Esophagus muscularis mucosa (tissue), 4 donors: ENCODE measurements around the gene SF3B1. TPM values are rescaled to one million over a fixed set of nuclear protein-coding genes. Genes with fewer than 3 reads are reported as not detected.

Source experiments
- DNase-seq: peaks from one replicate; pipeline ENCODE4 v3.0.0-alpha.2; 2017; ENCODE audit errors: extremely low spot score
- H3K27ac ChIP-seq, 4 donors: fragments of 200-600 bp; sonication (generic); replicated peaks in 1 of 4; 1 replicate in 3 of 4; 2 replicates in 1 of 4; pipeline ENCODE4 v1.5.1; 2016 to 2019; ENCODE audit warnings: mild to moderate bottlenecking in 1 of 4
- H3K27me3 ChIP-seq, 4 donors: fragments of 200-600 bp; sonication (generic); one replicate each; pipeline versions ENCODE4 v1.5.1 to v1.6.0; 2016 to 2019
- H3K36me3 ChIP-seq, 4 donors: fragments of 200-600 bp; sonication (generic); one replicate each; pipeline ENCODE4 v1.5.1; 2016 to 2019
- H3K4me1 ChIP-seq, 4 donors: fragments of 200-600 bp; sonication (generic); one replicate each; pipeline ENCODE4 v1.5.1; 2016 to 2019
- H3K4me3 ChIP-seq, 4 donors: fragments of 200-600 bp; sonication (generic); 1 replicate in 2 of 4; 2 replicates in 2 of 4; pipeline ENCODE4 v1.5.1; 2016 to 2019; ENCODE audit warnings: mild to moderate bottlenecking in 4 of 4, moderate library complexity in 1 of 4
- H3K9me3 ChIP-seq, 4 donors: fragments of 200-600 bp; sonication (generic); 1 replicate in 3 of 4; 2 replicates in 1 of 4; pipeline ENCODE4 v1.5.1; 2016 to 2019
- EP300 ChIP-seq: sonication (generic); formaldehyde crosslinking; IDR thresholded peaks from one replicate; pipeline ENCODE4 v1.6.1; 2017; ENCODE audit warnings: antibody characterized with exemption
- POLR2A ChIP-seq: fragments of 450-650 bp; IDR thresholded peaks from one replicate; pipeline ENCODE4 v1.6.1; 2017; ENCODE audit warnings: antibody characterized with exemption, moderate library complexity, mild to moderate bottlenecking, low read depth
- POLR2AphosphoS5 ChIP-seq, 2 donors: sonication (generic); formaldehyde crosslinking; IDR thresholded peaks; one replicate each; pipeline ENCODE4 v1.6.1; 2017; ENCODE audit warnings: antibody characterized with exemption in 2 of 2
- WGBS: methylation state at CpG from one replicate; pipeline ENCODE4 v1.1.5; 2018; 5-methylcytosine and 5-hydroxymethylcytosine counted together
- intact Hi-C: fragments of 100-400 bp; cut with DNase I; formaldehyde crosslinking; loops from one replicate; pipeline ENCODE4 v1.15.1; 2023
- total RNA-seq, 4 donors: library from RNA; depleted of rRNA; stranded (reverse); fragments of >200 nt; gene quantifications; one replicate each; pipeline versions ENCODE4 v1.1.0 to v1.2.1, GENCODE V29; 2016
- TF ChIP-seq, protein P1 (sequence below), 3 experiments: fragments of 200-600 bp in 2 of 3; fragments of 450-650 bp in 1 of 3; sonication (generic) in 2 of 3; IDR thresholded peaks; one replicate each; pipeline ENCODE4 v1.5.1; 2017 to 2019; ENCODE audit warnings: antibody characterized with exemption in 3 of 3, mild to moderate bottlenecking in 2 of 3, moderate library complexity in 1 of 3

SF3B1 gene
- total RNA-seq, 4 donors from 2014 or later: 91.5 to 223 (median 130) TPM

DNA sequence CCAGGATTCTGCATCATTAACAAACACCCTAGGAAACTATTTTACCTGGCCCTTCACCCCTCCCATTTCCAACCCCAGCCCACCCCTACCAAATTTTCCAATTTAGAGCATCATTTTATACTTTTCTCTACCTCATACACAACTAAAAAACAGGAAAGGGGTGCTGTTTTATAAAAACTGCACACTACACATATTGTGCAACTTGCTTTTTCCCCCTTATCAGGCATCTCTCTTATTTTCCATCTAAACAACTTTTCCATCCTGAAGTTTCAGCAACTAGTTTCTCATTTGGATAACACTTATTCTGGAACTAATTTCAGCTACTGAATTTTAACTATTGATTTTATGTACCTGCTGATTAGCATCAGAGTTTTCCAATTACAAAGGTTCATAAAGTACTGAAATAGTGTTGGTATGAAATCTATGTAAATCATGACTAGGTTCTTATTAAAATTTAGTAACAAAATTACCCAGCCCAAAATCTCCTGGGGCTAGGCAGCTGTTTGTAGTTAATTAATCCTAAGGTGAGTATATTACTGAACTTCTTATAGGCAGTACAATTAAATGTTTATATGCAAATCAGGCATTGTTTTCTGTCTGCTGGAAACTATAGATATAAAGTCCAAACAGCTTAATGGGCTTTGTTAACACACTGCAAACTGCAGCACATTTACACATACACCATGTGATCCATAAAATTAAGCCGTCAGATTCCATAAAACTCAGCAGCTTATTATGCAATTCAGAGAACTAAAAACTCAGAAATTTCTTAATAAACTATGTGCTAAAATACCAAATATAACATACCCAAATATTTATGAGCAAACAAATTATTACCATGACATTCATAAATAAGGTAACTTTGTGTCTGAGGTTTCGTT lies 7.9 kb downstream of the SF3B1 start:
- Histone ChIP-seq H3K36me3 (peaks cover 0 to 25% (median 13%) of the 10 kb centered on the region in 4 donors), H3K4me1 (peaks cover 64 to 99% (median 96%) of the 10 kb centered on the region in 4 donors), H3K9me3 (no peaks in the 10 kb centered on the region), H3K27ac (no peak overlapping the region), H3K4me3 (no peak overlapping the region), H3K27me3 (no peaks in the 10 kb centered on the region)
- WGBS: 68% methylated on average over 2 of the region's 2 CpGs
- intact Hi-C loops: no loop called here
- DNase-seq: no peak
- TF ChIP-seq POLR2AphosphoS5 (IDR thresholded peaks at IDR 0.05) (no peak), POLR2A (no peak), EP300 (no peak)
- TF ChIP-seq, protein P1, sequence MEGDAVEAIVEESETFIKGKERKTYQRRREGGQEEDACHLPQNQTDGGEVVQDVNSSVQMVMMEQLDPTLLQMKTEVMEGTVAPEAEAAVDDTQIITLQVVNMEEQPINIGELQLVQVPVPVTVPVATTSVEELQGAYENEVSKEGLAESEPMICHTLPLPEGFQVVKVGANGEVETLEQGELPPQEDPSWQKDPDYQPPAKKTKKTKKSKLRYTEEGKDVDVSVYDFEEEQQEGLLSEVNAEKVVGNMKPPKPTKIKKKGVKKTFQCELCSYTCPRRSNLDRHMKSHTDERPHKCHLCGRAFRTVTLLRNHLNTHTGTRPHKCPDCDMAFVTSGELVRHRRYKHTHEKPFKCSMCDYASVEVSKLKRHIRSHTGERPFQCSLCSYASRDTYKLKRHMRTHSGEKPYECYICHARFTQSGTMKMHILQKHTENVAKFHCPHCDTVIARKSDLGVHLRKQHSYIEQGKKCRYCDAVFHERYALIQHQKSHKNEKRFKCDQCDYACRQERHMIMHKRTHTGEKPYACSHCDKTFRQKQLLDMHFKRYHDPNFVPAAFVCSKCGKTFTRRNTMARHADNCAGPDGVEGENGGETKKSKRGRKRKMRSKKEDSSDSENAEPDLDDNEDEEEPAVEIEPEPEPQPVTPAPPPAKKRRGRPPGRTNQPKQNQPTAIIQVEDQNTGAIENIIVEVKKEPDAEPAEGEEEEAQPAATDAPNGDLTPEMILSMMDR (IDR thresholded peaks at IDR 0.05): no peak

DNA sequence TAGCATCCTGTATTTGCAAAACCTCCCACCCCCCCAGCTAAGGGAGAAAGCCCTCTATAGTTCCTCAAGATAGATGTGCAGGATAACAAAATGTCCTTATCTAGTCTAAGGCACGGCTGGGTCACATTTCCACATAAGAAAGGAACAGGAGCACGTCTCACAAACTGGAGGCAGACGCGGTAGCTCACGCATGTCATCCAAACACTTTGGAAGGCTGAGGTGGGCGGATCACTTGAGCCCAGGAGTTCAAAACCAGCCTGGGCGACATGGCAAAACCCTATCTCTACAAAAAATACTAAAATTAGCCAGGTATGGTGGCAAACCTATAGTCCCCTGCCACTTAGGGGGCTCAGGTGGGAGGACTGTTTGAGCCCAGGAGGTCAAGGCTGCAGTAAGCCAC lies 9.3 kb downstream of the SF3B1 start:
- H3K36me3 ChIP-seq: peaks cover 2 to 36% (median 24%) of the 10 kb centered on the region in 4 donors
- no peak overlapping the region for H3K27ac ChIP-seq
- H3K4me1 ChIP-seq: peaks cover 54 to 95% (median 87%) of the 10 kb centered on the region in 4 donors
- TF ChIP-seq, protein P1 (IDR thresholded peaks at IDR 0.05): no peak
- TF ChIP-seq POLR2AphosphoS5 (IDR thresholded peaks at IDR 0.05) (no peak), POLR2A (no peak), EP300 (no peak)
- WGBS: 41% methylated on average over 7 of the region's 7 CpGs
- intact Hi-C loops: no loop called here
- peak; percentile 47 for DNase-seq
- no peaks in the 10 kb centered on the region for H3K27me3 ChIP-seq
- no peaks in the 10 kb centered on the region for H3K9me3 ChIP-seq
- peak overlapping the region in 1 of 4 donors; percentile 2 for H3K4me3 ChIP-seq

DNA sequence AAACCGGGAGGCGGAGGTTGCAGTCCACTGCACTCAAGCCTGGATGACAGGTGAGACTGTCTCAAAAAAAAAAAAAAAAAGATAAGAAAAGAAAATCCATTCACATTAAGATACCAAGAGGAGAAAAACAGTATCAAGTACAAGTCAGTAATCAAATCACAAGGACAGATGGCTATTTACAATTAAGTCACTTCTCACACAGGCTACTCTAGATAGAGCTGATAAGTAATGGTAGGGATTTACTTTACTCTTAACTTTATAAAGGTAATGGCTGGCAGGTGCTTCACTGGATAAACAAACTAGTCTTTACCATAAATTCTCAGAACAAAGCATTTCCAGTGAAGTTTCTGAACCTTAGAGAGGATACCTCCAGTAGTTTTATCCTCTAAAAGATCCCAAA lies 11.5 kb downstream of the SF3B1 start:
- H3K9me3 ChIP-seq: no peaks in the 10 kb centered on the region
- DNase-seq: no peak
- peaks cover 25 to 52% (median 46%) of the 10 kb centered on the region in 4 donors for H3K36me3 ChIP-seq
- intact Hi-C loops: no loop called here
- no peak overlapping the region for H3K27ac ChIP-seq
- no peaks in the 10 kb centered on the region for H3K27me3 ChIP-seq
- no peak overlapping the region for H3K4me3 ChIP-seq
- WGBS: 91% methylated on average over 2 of the region's 2 CpGs
- H3K4me1 ChIP-seq: peaks cover 37 to 74% (median 66%) of the 10 kb centered on the region in 4 donors
- no peak for TF ChIP-seq POLR2A
- no peak for TF ChIP-seq POLR2AphosphoS5 (IDR thresholded peaks at IDR 0.05)
- TF ChIP-seq, protein P1 (IDR thresholded peaks at IDR 0.05): no peak
- TF ChIP-seq EP300: no peak

DNA sequence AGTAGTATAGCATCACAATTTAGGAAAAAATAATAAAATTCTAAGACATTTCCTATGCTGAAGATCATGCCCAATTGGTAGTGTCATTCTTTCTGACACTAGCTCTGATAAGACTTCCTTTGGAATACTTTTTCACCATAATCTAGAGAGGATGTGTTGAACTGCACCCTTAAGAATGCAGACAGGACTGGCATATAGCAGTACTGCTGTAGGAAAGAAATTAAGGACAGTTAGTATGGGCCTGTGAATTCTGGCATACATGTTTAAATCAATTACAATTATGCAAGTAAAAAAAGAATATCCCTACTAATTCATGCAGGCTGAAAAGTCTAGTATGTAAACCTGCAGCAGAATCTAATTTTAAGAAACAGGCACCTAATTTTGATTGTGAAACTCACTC lies 15.4 kb downstream of the SF3B1 start:
- DNase-seq: no peak
- TF ChIP-seq POLR2A: no peak
- no peak for TF ChIP-seq POLR2AphosphoS5 (IDR thresholded peaks at IDR 0.05)
- TF ChIP-seq, protein P1 (IDR thresholded peaks at IDR 0.05): no peak
- TF ChIP-seq EP300: no peak
- Histone ChIP-seq H3K9me3 (no peaks in the 10 kb centered on the region), H3K27me3 (no peaks in the 10 kb centered on the region), H3K4me1 (peaks cover 16 to 40% (median 30%) of the 10 kb centered on the region in 4 donors), H3K36me3 (peaks cover 61 to 91% (median 84%) of the 10 kb centered on the region in 4 donors), H3K27ac (no peak overlapping the region), H3K4me3 (no peak overlapping the region)
- intact Hi-C loops: no loop called here
